HEK293T (cell line): ENCODE results near the gene HLCS.

Experiments
- CTCF ChIA-PET: fragments of 350-600 bp; formaldehyde crosslinking; extraction: SDS; loops from one replicate; lab custom pipeline; 2021; ENCODE audit warnings: antibody characterized with exemption, inconsistent platforms; lab: Yijun Ruan, JAX
- POLR2A ChIA-PET: fragments of 350-600 bp; formaldehyde crosslinking; extraction: SDS; loops from one replicate; lab custom pipeline; 2020; ENCODE audit warnings: antibody characterized with exemption, inconsistent platforms; lab: Yijun Ruan, JAX
- DNase-seq: peaks from one replicate; pipeline ENCODE4 v3.0.0; 2012; ENCODE audit warnings: mixed read lengths; ENCODE audit errors: extremely low spot score
- ARNT ChIP-seq: fragments of 450-650 bp; IDR thresholded peaks from 2 replicates; pipeline ENCODE4 v1.6.1; 2017; ENCODE audit warnings: mild to moderate bottlenecking
- BHLHE40 ChIP-seq: fragments of 450-650 bp; IDR thresholded peaks from 2 replicates; pipeline ENCODE4 v1.6.1; 2016; ENCODE audit warnings: mild to moderate bottlenecking, moderate library complexity, borderline replicate concordance
- CTBP1 ChIP-seq: fragments of 450-650 bp; IDR thresholded peaks from 2 replicates; pipeline ENCODE4 v1.6.1; 2016; ENCODE audit warnings: borderline replicate concordance
- ELF4 ChIP-seq: fragments of 450-650 bp; IDR thresholded peaks from 2 replicates; pipeline ENCODE4 v1.6.1; 2017; ENCODE audit warnings: antibody characterized with exemption
- FOXA1 ChIP-seq: fragments of 450-650 bp; IDR thresholded peaks from 2 replicates; pipeline ENCODE4 v1.6.1; 2016; ENCODE audit warnings: mild to moderate bottlenecking
- FOXK2 ChIP-seq: fragments of 450-650 bp; IDR thresholded peaks from 2 replicates; pipeline ENCODE4 v1.6.1; 2016; ENCODE audit warnings: mild to moderate bottlenecking
- FOXM1 ChIP-seq: fragments of 450-650 bp; IDR thresholded peaks from 2 replicates; pipeline ENCODE4 v1.6.1; 2017; ENCODE audit warnings: mild to moderate bottlenecking, borderline replicate concordance
- HDGF ChIP-seq: fragments of 450-650 bp; IDR thresholded peaks from 2 replicates; pipeline ENCODE4 v1.6.1; 2017; ENCODE audit warnings: antibody characterized with exemption, borderline replicate concordance
- L3MBTL2 ChIP-seq: fragments of 450-650 bp; conservative IDR thresholded peaks from 2 replicates; pipeline ENCODE4 v1.6.1; 2016; ENCODE audit warnings: mild to moderate bottlenecking
- LEF1 ChIP-seq: fragments of 450-650 bp; IDR thresholded peaks from 2 replicates; pipeline ENCODE4 v1.6.1; 2017; ENCODE audit warnings: mild to moderate bottlenecking, borderline replicate concordance
- NFRKB ChIP-seq: fragments of 450-650 bp; IDR thresholded peaks from 2 replicates; pipeline ENCODE4 v1.6.1; 2016; ENCODE audit warnings: mild to moderate bottlenecking, moderate library complexity
- SP1 ChIP-seq: fragments of 450-650 bp; IDR thresholded peaks from 2 replicates; pipeline ENCODE4 v1.6.1; 2017
- SUZ12 ChIP-seq: fragments of 450-650 bp; IDR thresholded peaks from 2 replicates; pipeline ENCODE4 v1.6.1; 2016; ENCODE audit warnings: mild to moderate bottlenecking
- TARDBP ChIP-seq: fragments of 450-650 bp; IDR thresholded peaks from 2 replicates; pipeline ENCODE4 v1.6.1; 2016
- ZNF384 ChIP-seq: fragments of 450-650 bp; IDR thresholded peaks from 2 replicates; pipeline ENCODE4 v1.6.1; 2016
- TF ChIP-seq, protein P1 (sequence below): fragments of 450-650 bp; IDR thresholded peaks from 2 replicates; pipeline ENCODE4 v1.6.1; 2016

The HLCS gene

DNA sequence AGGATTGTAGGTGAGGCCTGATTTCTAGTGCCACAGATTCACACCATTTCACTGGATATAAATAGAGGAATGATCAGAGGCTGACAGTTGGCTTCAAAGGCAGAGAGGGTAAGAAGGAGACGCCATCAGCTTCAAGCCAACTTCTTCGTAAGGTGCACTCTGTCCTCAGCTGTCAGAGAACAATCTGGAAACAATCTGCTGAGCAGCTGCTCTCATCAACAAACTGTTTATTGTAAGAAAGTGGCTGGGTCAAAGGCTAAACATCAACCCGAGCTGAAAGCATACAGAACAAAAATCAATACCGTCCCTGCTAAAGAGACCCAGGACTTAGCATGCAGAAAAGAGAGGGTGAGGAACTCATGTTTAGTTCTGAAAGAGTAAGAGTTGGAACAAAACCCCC lies 48.2 kb downstream of the HLCS start:
- TF ChIP-seq ZNF384, result no peak
- POLR2A ChIA-PET, result no interaction called here
- no peak for DNase-seq
- CTCF ChIA-PET, result interaction anchor here (1.0 to 1.8 kb wide), 6 partner anchors 9 to 288 kb away, joined by 3 to 9 read pairs (median 7); no protein-coding TSS in a partner anchor

DNA sequence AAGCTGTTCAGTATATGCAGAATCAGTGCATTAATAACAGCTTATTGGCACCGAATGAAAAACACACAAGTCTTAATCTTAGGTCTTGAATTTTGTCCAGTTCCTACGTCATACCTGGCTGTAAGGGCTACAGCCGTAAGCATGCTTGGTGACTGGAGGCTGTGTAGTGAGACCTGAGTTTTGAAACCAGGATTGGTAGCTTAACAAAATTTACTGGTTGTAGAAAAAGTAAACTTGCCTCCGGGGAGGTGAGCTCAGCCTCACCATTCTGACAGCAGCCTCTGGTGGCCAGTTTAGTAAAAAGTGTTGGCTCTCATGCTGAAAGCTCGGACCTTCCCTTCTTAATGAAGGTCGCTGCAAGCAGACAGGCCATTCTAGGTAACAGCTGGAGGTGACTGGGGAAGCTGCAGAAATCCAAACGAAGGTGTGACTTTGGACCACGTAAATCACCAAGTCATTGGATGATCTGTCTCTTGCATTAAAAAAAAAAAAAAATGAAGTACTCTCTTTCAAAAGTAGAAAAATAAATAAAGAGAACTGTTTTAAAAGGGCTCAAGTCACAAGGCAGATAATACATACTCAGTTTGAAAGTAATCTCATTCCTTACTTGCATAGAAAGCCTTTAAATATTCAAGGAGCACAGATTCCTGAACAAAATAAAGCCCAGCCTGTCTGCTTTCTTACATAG lies 48.9 kb downstream of the HLCS start:
- CTCF ChIA-PET, result interaction anchor here (0.6 to 1.8 kb wide), 14 partner anchors 10 to 425 kb away, joined by 3 to 9 read pairs (median 4); no protein-coding TSS in a partner anchor
- TF ChIP-seq ARNT (no peak), FOXK2 (no peak), ZNF384 (no peak), LEF1 (no peak), TARDBP (no peak), FOXM1 (no peak)
- peak; percentile 63 for DNase-seq
- POLR2A ChIA-PET, result interaction anchor here (0.9 kb wide), 1 partner anchor 15 kb away, joined by 3 read pairs; no protein-coding TSS in a partner anchor

DNA sequence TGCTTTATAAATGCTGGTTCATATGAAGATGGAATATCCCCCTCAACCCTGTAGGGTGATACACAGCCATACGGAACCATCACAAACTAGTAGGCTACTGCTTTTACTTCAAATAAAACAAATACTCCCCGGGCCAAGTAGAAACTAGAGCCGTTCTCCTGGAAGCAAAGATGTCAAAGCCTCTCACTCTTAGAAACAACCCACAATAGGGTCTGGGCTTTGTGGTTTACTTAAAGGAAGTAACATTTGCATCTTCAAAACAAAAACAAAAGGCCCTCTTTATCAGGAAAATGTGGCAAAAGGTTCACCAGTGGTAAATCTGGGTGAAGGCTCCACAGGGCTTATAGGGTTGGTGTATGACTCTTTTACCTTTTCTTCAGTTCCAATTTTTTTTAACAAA lies 49.8 kb downstream of the HLCS start:
- no peak for TF ChIP-seq ELF4
- TF ChIP-seq FOXA1, result no peak
- TF ChIP-seq LEF1, result no peak
- no peak for TF ChIP-seq FOXM1
- TF ChIP-seq TARDBP, result no peak
- TF ChIP-seq ARNT, result no peak
- no peak for TF ChIP-seq ZNF384
- TF ChIP-seq BHLHE40, result no peak
- no peak for DNase-seq
- ChIA-PET POLR2A (no interaction called here), CTCF (interaction anchor here (0.8 to 1.8 kb wide), 8 partner anchors 8 to 286 kb away, joined by 3 to 8 read pairs (median 6); no protein-coding TSS in a partner anchor)

DNA sequence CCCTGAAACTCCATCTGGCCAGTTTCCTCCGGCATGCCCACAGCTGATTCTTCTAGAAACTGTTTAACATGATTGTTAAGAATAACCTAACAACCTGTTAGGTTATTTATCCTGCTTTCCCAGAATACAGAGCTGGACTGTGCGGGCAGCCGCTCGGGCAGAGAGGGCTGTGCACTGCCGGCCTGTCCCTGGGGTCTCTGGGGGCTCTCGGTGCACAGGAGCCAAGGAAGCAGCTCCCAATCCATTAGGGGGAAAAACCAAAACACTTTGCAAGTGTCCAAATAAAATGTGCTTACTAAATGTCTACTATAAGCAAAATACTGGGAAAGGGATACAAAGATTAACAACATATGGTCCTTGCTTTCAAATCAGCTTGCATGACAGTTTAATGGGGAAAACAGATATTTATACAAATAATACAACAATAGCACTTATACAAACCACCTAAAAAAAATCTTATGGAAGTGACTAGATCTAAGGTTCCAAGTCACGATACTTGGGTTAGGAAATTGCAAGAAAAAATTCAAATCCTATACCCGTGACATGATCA lies 50.7 kb downstream of the HLCS start:
- TF ChIP-seq NFRKB, result no peak
- no peak for DNase-seq
- CTCF ChIA-PET, result interaction anchor here (1.4 to 1.6 kb wide), 2 partner anchors 9 to 285 kb away, joined by 5 to 7 read pairs; no protein-coding TSS in a partner anchor
- POLR2A ChIA-PET, result no interaction called here

DNA sequence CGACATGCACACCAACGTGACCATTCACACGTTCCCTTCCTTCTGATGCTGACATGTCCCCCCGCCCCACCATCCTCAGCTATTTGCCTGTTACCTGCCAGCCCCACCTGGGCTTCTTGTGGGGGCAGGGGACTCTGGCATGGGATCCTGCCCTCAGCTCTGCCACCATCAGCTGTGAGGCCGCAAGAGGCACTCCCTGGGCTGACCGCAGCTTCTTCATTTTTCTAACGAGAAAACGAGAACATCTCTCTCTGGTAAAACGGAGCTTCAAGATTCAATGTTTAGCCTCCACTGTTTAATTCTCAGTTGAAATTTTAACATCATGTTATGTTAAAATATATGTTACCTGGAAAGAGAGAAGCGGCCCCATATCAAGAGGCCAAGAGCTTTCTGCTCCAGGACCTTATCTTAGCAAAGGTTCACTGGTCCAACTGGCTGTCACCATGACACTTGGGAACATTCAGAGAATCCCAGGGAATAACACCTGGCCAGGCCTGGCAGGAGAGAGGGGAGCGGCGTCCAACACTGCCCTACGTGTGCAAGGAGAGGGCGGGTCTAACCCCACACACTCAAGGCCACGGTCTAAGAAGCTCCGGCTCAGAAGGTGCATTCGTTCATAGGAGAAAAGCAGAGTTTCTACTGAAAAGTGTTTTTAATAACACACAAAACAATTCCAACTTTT lies 51.3 kb downstream of the HLCS start:
- TF ChIP-seq NFRKB, result no peak

DNA sequence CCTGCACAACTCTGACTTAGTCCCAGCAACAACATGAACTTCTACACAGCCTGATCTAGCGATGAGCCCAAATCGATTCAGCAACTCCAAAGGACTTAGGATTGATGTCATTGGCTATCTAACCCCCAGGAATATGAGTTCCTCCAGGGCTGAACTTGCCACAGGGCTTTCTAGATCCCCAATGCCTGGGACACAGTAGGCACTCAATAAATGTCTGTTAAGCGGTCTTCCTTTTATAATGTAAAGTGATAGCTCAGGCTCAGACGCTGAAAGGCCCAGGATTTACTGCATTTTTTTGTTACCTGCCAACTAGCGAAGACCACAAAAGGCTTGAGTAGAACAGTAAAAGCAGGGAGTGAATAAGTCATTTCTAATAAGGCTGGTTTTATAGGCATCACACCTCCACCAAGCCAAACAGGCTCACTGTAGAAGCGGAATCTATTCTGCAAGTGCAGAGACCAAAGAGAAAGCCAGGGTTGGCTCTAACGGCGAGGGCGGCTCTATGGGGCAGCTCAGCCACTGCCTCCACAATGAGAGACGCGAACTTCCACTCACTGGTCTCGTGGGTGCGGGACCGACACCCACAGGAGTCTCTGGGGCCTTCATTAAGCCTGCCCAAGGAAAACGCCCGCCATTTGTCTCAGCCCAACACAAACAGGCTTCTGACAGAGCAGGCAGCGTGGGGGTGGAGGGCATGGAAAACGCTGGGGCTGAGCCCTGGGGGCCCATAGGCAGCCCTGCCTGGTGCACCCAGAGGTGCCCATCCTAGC lies 52.0 kb downstream of the HLCS start:
- no peak for DNase-seq
- POLR2A ChIA-PET, result no interaction called here
- CTCF ChIA-PET, result interaction anchor here (0.9 to 1.4 kb wide), 2 partner anchors 60 to 284 kb away, joined by 4 to 5 read pairs; no protein-coding TSS in a partner anchor
- TF ChIP-seq HDGF, result no peak
- TF ChIP-seq ELF4, result no peak
- no peak for TF ChIP-seq BHLHE40
- no peak for TF ChIP-seq ARNT
- TF ChIP-seq SUZ12, result no peak
- TF ChIP-seq ZNF384, result no peak
- TF ChIP-seq SP1, result no peak
- no peak for TF ChIP-seq NFRKB
- no peak for TF ChIP-seq FOXM1
- TF ChIP-seq L3MBTL2, result no peak
- TF ChIP-seq, protein P1, sequence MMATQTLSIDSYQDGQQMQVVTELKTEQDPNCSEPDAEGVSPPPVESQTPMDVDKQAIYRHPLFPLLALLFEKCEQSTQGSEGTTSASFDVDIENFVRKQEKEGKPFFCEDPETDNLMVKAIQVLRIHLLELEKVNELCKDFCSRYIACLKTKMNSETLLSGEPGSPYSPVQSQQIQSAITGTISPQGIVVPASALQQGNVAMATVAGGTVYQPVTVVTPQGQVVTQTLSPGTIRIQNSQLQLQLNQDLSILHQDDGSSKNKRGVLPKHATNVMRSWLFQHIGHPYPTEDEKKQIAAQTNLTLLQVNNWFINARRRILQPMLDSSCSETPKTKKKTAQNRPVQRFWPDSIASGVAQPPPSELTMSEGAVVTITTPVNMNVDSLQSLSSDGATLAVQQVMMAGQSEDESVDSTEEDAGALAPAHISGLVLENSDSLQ, result no peak
- TF ChIP-seq CTBP1, result no peak
- TF ChIP-seq FOXK2, result no peak
- no peak for TF ChIP-seq FOXA1
- no peak for TF ChIP-seq LEF1
- TF ChIP-seq TARDBP, result no peak

More for the DNA sequence above, 51.3 kb downstream of the HLCS start:
- CTCF ChIA-PET, result interaction anchor here (1.4 kb wide), 1 partner anchor 284 kb away, joined by 5 read pairs; no protein-coding TSS in a partner anchor
- POLR2A ChIA-PET, result no interaction called here
- DNase-seq, result no peak

DNA sequence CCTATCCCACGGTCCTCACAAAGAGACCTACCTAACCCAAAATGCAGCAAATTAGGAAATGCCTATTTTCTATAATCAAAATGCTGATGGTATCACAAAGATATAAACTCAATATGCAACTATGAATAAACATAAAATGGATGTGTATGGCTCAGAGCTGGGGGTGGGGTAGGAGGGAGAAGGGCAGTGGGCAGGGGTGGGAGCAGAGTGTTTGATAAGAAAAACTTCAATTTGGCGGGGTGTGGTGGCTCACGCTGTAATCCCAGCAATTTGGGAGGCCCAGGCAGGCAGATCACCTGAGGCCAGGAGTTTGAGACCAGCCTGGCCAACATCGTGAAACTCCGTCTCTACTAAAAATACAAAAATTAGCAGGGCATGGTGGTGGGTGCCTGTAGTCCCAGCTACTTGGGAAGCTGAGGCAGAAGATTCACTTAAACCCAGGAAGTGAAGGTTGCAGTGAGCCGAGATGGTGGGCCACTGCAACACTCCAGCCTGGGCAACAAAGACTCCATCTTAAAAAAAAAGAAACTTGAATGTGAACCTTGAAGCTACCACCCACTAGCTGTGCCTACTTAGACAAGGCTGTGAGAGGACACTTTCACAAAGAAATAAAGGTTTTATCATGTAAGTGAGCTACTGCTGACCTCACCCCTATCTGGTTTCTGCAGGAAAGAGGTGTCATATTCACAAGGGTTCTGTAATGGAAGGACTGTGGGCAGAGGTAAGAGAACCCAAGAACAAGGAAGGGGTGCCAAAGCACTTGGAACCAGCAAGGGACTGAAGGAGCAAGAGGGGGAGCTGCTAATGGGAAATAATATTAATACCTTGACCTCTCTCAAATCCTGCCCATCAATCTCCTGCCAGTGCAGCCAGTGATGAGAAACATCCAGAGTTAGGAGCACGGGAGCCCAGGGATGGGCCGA lies 53.0 kb downstream of the HLCS start:
- no peak for TF ChIP-seq FOXK2
- no peak for TF ChIP-seq SUZ12
- CTCF ChIA-PET, result interaction anchor here (0.6 to 0.9 kb wide), 2 partner anchors 59 to 159 kb away, joined by 4 read pairs; no protein-coding TSS in a partner anchor
- POLR2A ChIA-PET, result no interaction called here
- DNase-seq, result no peak
